Esophagus muscularis mucosa (tissue), 4 donors: ENCODE results near the gene TECTA. TPM values are rescaled to one million over a fixed set of nuclear protein-coding genes. Genes with fewer than 3 reads are reported as not detected.

Experiments
- DNase-seq: peaks from one replicate; pipeline ENCODE4 v3.0.0-alpha.2; 2017; ENCODE audit errors: extremely low spot score
- H3K27ac ChIP-seq, 4 donors: fragments of 200-600 bp; sonication (generic); replicated peaks in 1 of 4; 1 replicate in 3 of 4; 2 replicates in 1 of 4; pipeline ENCODE4 v1.5.1; 2016 to 2019; ENCODE audit warnings: mild to moderate bottlenecking in 1 of 4
- H3K27me3 ChIP-seq, 4 donors: fragments of 200-600 bp; sonication (generic); one replicate each; pipeline versions ENCODE4 v1.5.1 to v1.6.0; 2016 to 2019
- H3K36me3 ChIP-seq, 4 donors: fragments of 200-600 bp; sonication (generic); one replicate each; pipeline ENCODE4 v1.5.1; 2016 to 2019
- H3K4me1 ChIP-seq, 4 donors: fragments of 200-600 bp; sonication (generic); one replicate each; pipeline ENCODE4 v1.5.1; 2016 to 2019
- H3K4me3 ChIP-seq, 4 donors: fragments of 200-600 bp; sonication (generic); 1 replicate in 2 of 4; 2 replicates in 2 of 4; pipeline ENCODE4 v1.5.1; 2016 to 2019; ENCODE audit warnings: mild to moderate bottlenecking in 4 of 4, moderate library complexity in 1 of 4
- H3K9me3 ChIP-seq, 4 donors: fragments of 200-600 bp; sonication (generic); 1 replicate in 3 of 4; 2 replicates in 1 of 4; pipeline ENCODE4 v1.5.1; 2016 to 2019
- CTCF ChIP-seq, 3 experiments: fragments of 200-600 bp in 2 of 3; fragments of 450-650 bp in 1 of 3; sonication (generic) in 2 of 3; IDR thresholded peaks; one replicate each; pipeline ENCODE4 v1.5.1; 2017 to 2019; ENCODE audit warnings: antibody characterized with exemption in 3 of 3, mild to moderate bottlenecking in 2 of 3, moderate library complexity in 1 of 3
- EP300 ChIP-seq: sonication (generic); formaldehyde crosslinking; IDR thresholded peaks from one replicate; pipeline ENCODE4 v1.6.1; 2017; ENCODE audit warnings: antibody characterized with exemption
- POLR2A ChIP-seq: fragments of 450-650 bp; IDR thresholded peaks from one replicate; pipeline ENCODE4 v1.6.1; 2017; ENCODE audit warnings: antibody characterized with exemption, moderate library complexity, mild to moderate bottlenecking, low read depth
- POLR2AphosphoS5 ChIP-seq, 2 donors: sonication (generic); formaldehyde crosslinking; IDR thresholded peaks; one replicate each; pipeline ENCODE4 v1.6.1; 2017; ENCODE audit warnings: antibody characterized with exemption in 2 of 2
- WGBS: methylation state at CpG from one replicate; pipeline ENCODE4 v1.1.5; 2018; 5-methylcytosine and 5-hydroxymethylcytosine counted together
- intact Hi-C: fragments of 100-400 bp; cut with DNase I; formaldehyde crosslinking; loops from one replicate; pipeline ENCODE4 v1.15.1; 2023
- total RNA-seq, 4 donors: library from RNA; depleted of rRNA; stranded (reverse); fragments of >200 nt; gene quantifications; one replicate each; pipeline versions ENCODE4 v1.1.0 to v1.2.1, GENCODE V29; 2016

TECTA gene
- total RNA-seq, 4 donors from 2014 or later: 0.80 to 1.2 (median 0.90) TPM

DNA sequence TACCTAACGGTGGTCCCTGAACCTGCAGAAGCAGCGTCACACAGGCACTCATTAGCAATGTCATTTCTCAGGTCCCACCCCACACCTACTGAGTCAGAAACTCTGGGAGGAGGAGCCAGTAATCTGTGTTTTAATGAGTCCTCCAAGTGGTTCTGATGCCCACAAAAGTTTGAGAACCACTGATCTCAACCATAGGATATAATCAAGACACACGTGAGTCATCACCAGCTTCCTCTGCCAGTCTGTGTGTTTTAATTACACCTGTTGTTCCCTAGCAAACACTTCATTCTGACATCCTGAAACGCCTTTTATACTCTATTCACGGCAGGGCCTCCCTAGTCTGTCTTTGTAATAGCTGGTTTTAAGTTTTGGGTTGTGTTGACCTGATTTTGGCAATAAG is 5.8 kb downstream of the TECTA start:
- WGBS: 87% methylated on average over 4 of the region's 5 CpGs
- TF ChIP-seq POLR2A: no peak
- TF ChIP-seq POLR2AphosphoS5 (IDR thresholded peaks at IDR 0.05): no peak
- TF ChIP-seq CTCF (IDR thresholded peaks at IDR 0.05): no peak
- no peak for TF ChIP-seq EP300
- DNase-seq: no peak
- peaks cover 8 to 18% (median 17%) of the 10 kb centered on the region in 4 donors for H3K4me1 ChIP-seq
- no peaks in the 10 kb centered on the region for H3K36me3 ChIP-seq
- H3K9me3 ChIP-seq: no peaks in the 10 kb centered on the region
- H3K27ac ChIP-seq: no peak overlapping the region
- H3K4me3 ChIP-seq: no peak overlapping the region
- no peaks in the 10 kb centered on the region for H3K27me3 ChIP-seq
- intact Hi-C loops: no loop called here

- peaks cover 8 to 25% (median 18%) of the 10 kb centered on the region in 4 donors for H3K4me1 ChIP-seq
- no peaks in the 10 kb centered on the region for H3K36me3 ChIP-seq
- TF ChIP-seq EP300 (no peak), POLR2A (no peak), POLR2AphosphoS5 (IDR thresholded peaks at IDR 0.05) (no peak), CTCF (IDR thresholded peaks at IDR 0.05) (no peak)
- no peak overlapping the region for H3K4me3 ChIP-seq
- 48% methylated on average over 1 of the region's 1 CpG for WGBS
- intact Hi-C loops: no loop called here
- H3K9me3 ChIP-seq: no peaks in the 10 kb centered on the region
- H3K27me3 ChIP-seq: peaks cover 0 to 5% (median 0%) of the 10 kb centered on the region in 4 donors
- no peak overlapping the region for H3K27ac ChIP-seq
- DNase-seq: no peak
These were observed 7.4 kb downstream of the TECTA start for GRCh38 chr11:121108413-121108812.

DNA sequence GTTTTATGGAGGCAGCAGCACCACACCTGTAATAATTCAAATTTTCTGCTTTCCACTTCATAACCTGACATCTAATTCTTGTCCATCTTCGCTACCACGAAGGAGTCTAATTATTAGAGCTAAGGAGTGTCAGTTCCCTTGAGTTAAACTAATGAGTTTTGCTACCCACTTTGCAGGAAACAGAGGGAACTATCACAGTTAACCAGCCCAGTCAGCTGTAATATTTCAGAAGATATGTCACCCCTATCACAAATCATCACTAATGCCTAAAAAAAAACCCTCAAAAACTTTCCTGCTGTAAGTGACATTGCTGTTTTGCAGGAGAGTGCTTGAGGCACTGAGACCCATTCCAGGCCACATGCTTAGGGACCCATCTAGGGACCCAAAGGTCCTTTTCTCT is 8.4 kb downstream of the TECTA start:
- 81% methylated on average over 2 of the region's 2 CpGs for WGBS
- peaks cover 0 to 5% (median 0%) of the 10 kb centered on the region in 4 donors for H3K27me3 ChIP-seq
- no peak for TF ChIP-seq EP300
- TF ChIP-seq CTCF (IDR thresholded peaks at IDR 0.05): no peak
- TF ChIP-seq POLR2A: no peak
- TF ChIP-seq POLR2AphosphoS5 (IDR thresholded peaks at IDR 0.05): no peak
- no peak for DNase-seq
- no peaks in the 10 kb centered on the region for H3K36me3 ChIP-seq
- no peak overlapping the region for H3K4me3 ChIP-seq
- no peaks in the 10 kb centered on the region for H3K9me3 ChIP-seq
- no peak overlapping the region for H3K27ac ChIP-seq
- peaks cover 5 to 21% (median 14%) of the 10 kb centered on the region in 4 donors for H3K4me1 ChIP-seq
- intact Hi-C loops: no loop called here

GRCh38 chr11:121109916-121110586 is 9.0 kb downstream of the TECTA start:
- 67% methylated on average over 7 of the region's 7 CpGs for WGBS
- no peak for DNase-seq
- TF ChIP-seq CTCF (IDR thresholded peaks at IDR 0.05): no peak
- TF ChIP-seq POLR2A: no peak
- TF ChIP-seq POLR2AphosphoS5 (IDR thresholded peaks at IDR 0.05): no peak
- TF ChIP-seq EP300: no peak
- Histone ChIP-seq H3K27me3 (peaks cover 0 to 5% (median 0%) of the 10 kb centered on the region in 4 donors), H3K4me3 (no peak overlapping the region), H3K27ac (no peak overlapping the region), H3K36me3 (no peaks in the 10 kb centered on the region), H3K9me3 (no peaks in the 10 kb centered on the region), H3K4me1 (peaks cover 4 to 15% (median 9%) of the 10 kb centered on the region in 4 donors)
- intact Hi-C loops: loop anchor here (5.0 kb wide), 1 partner anchor 598 kb away; the partner anchor contains the start of gene GRIK4
